Midbrain (tissue), 1 donor: ENCODE data around the gene SLC22A23.

Experiments
- DNase-seq: peaks from one replicate; lab custom pipeline; 2025; lab: John Stamatoyannopoulos, UW

Gene SLC22A23

DNA sequence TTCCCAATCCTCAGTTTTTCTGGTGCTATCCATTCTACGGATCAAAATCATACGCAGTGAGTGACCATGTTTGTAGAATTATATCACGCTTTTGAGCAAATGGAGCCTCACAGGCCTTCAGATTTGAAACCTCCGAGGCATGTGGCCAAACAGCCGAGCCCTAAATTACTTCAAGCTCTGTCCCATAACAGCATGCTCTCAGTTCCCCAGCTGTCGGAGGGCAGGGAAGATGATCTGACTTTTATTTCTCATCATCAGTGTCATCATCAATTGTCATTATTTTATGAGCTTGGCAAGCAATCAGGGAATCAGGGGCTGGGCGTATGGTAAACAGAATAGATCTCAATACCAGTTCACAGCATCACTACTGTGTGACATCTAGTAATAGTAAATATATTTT is 124.9 kb downstream of the SLC22A23 start:
- no peak for DNase-seq

DNA sequence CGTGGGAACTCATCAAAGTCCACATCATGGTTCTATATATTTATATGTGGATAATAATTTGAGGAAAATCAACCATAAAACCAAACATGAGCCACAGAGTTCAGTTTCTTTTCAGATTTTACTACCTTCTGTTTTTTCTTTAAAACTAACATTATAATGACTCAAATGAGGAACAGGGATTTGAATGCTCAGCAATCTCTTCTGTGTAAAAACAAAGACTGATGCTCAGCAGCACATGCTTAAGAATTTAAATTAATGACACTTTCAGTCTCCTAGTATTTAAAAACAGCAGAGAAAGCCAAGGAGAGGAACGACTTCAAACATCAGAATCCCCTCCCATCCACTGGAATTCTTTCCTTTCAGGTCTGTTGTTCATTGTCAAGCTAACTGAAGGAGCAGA is 125.4 kb downstream of the SLC22A23 start:
- DNase-seq: no peak

DNA sequence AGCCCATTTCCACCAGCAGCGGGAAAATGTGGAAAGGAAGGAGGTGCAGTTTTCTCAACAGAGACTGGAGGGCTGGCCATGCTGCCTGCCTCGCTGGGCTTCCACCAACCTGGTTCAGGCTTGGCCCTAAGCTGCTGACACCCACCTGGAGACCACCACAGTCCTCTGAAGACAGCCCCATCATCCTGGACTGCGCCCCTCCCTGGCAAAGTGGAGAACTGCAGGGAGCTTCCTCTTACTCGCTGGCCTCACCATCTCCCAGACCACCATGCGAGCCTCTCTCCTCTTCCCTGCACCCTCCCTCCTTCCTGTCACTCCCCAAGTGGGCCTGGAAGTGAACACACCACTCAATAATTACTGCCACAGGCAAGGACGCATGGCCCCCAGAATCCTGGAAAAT is 126.7 kb downstream of the SLC22A23 start:
- DNase-seq: no peak

- DNase-seq: no peak
Observed at GRCh38 chr6:3329393-3330051, 127.3 kb downstream of the SLC22A23 start.

DNA sequence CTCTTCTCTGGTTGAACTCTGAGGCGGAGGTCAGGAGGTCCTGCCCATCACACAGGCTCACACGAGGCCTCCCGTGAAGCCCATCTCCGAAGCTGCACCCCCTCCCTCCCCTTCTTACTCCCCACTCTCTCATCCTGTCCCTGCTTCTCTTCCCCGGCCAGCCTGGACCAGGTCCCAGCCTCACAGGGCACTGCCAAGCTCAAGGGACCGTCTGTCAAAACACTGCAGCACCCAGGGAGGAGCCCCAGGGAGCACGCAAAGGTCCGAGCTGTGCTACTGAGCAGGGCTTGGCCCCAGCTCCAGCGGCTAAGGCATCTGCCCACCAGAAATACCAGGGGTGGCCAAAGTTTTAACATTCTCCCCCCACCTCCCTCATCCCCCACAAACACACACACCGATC is 128.1 kb downstream of the SLC22A23 start:
- peak; percentile 35 for DNase-seq

DNA sequence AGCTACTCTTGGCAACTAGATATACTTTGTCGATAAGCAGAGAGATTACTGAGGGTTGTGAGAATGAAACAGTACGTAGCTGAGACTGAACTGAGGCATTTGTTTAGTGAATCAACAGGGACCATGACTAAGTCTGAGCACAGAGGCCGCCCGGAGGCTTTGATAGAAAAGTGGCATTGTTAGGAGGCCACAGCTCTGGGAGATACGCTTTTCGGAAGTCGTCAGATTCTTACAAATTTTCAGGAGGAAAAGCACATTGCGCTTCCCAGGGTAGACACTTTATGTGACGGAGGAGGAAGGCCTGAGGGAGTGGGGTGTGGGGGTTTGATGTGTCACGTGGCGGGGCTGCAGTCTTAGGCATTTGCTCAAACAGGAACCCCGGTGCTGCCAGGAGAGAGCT is 128.7 kb downstream of the SLC22A23 start:
- DNase-seq: no peak

GRCh38 chr6:3327403-3327802 is 129.4 kb downstream of the SLC22A23 start:
- DNase-seq: no peak

DNA sequence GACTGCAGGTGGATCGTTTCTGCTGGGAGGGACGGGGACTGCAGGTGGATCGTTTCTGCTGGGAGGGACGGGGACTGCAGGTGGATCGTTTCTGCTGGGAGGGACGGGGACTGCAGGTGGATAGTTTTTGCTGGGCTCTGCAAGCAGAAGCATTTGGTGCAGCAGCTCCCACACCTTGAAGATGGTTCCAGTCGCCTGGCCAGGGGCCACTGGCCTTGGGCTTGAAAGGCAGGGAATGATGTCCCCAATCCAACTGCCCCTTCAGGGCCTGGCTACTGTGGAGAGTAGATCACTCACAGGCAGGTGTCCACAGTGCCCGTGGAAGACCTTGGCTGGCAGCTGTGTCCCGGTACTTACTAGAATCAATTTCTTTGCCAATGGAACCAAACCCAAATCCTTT is 129.9 kb downstream of the SLC22A23 start:
- DNase-seq: no peak

DNA sequence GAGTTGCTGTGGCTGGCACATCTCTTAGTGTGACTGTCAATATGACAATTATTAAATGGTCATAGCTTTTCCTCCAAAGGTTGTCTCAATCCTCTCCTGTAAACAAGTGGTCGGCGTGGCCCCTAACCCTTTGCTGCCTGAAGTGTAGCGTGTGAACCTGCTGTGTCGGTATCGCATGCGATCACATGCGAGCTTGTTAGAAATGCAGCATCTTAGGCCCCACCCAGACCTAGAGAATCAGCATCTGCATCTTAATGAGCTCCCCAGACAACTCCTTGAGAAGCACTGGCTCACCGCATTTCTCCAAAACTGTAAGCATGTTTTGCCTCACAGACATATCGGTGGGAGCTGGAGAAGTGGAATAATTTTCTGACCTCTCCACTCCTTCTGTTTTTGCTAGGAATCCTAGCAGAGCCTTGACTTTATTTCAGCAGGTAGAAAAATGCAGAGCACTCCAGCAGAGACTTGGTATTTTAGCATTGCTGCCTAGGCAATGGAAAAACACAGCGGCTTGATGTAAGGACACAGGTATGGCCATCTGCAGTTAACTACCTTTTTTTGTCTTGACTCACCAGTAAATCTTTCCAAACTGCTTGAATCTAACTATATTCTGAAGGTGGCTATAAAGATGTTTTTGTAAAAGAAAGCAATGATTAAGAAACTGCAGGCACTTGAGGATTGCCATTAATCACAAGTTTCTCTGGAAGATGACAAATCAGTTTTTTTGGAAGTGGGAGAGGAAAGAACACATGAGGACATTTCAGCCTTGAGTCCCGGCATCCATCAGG is 130.5 kb downstream of the SLC22A23 start:
- DNase-seq: no peak

DNA sequence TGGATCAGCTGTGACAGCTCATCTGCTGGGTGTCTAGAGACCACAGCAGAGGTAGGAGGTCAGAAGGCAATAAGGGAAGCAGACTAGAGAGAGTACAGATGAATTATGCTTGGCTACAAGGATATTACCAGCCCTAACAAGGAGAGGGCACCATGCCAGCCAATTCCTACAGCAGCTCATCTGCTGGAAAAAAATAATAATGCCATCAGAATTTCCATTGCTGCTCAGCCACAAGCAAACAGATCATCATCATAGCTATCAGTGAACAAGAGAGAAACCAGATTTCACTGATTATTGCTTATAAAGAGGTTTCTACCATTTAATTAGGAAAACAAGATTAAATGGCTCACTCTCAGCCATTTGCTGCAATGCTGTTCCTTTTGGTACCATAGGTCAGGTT is 131.6 kb downstream of the SLC22A23 start:
- DNase-seq: peak; percentile 22

DNA sequence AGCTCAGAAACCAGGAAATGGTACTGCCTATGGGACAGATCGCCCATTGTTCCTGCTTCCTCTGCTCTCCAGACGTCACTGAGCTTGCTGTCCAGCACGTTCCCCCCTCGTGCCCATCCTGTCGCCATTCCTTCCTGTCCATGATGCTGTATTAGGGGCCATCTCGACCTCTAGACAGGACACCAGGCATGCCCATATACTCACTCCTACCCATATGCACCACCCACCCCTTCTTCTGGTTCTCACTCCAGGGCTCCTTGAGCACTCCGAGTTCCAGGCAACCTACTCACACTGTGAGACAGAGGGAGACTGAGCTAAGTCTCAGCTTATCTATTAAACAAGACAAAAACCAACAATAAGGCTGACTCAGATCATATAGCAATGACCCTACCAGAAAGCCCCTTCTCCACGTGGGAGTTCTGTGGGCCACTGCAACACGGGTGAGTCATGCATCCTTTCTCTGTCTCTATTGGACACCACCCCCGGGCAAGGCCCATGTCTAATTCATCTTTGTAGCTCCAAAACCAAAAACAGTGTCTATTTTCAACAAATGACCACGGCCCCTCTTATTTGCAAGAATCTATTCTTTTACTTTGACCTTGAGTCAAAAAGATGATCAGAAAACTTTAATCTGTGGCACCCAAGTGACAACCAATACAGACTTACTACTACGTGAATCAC is 132.4 kb downstream of the SLC22A23 start:
- DNase-seq: peak; percentile 71

GRCh38 chr6:3323696-3324261 is 133.1 kb downstream of the SLC22A23 start:
- DNase-seq: no peak

DNA sequence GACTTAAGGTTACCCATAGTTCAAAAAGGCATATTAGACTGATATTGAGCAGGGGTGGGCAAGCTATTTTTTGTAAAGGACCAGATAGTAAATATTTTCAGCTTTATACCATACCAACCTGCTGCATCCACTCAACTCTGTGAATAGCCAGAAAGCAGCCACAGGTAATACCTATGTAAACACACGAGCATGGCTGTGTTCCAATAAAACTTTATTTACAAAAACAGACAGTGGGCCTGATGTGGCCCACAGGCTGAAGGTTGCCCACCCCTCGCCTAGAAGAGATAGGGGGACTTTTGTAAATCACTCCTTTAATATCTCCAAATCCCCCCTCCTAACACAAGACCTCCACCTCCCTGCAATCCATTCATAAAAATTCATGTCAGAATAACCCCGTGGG is 133.7 kb downstream of the SLC22A23 start:
- DNase-seq: no peak

- no peak for DNase-seq
Observed at GRCh38 chr6:3322366-3322890, 134.4 kb downstream of the SLC22A23 start.

GRCh38 chr6:3321875-3322274 is 135.0 kb downstream of the SLC22A23 start:
- no peak for DNase-seq

GRCh38 chr6:3321042-3321441 is 135.8 kb downstream of the SLC22A23 start:
- DNase-seq: no peak

GRCh38 chr6:3320238-3320811 is 136.5 kb downstream of the SLC22A23 start:
- DNase-seq: no peak

- no peak for DNase-seq
Observed at GRCh38 chr6:3319610-3320200, 137.1 kb downstream of the SLC22A23 start.

GRCh38 chr6:3318821-3319540 is 137.9 kb downstream of the SLC22A23 start:
- DNase-seq: no peak

GRCh38 chr6:3318226-3318625 is 138.6 kb downstream of the SLC22A23 start:
- DNase-seq: no peak

GRCh38 chr6:3317741-3318211 is 139.1 kb downstream of the SLC22A23 start:
- no peak for DNase-seq
